GM18511 (cell line): ENCODE data around the gene DLL4.

Experiments used
- ATAC-seq: cut with Tn5 transposase; IDR thresholded peaks from one replicate; pipeline ENCODE4 v1.9.1; 2021; ENCODE audit warnings: mild to moderate bottlenecking, moderate library complexity; ENCODE audit not compliant: unreplicated experiment

Gene DLL4

DNA sequence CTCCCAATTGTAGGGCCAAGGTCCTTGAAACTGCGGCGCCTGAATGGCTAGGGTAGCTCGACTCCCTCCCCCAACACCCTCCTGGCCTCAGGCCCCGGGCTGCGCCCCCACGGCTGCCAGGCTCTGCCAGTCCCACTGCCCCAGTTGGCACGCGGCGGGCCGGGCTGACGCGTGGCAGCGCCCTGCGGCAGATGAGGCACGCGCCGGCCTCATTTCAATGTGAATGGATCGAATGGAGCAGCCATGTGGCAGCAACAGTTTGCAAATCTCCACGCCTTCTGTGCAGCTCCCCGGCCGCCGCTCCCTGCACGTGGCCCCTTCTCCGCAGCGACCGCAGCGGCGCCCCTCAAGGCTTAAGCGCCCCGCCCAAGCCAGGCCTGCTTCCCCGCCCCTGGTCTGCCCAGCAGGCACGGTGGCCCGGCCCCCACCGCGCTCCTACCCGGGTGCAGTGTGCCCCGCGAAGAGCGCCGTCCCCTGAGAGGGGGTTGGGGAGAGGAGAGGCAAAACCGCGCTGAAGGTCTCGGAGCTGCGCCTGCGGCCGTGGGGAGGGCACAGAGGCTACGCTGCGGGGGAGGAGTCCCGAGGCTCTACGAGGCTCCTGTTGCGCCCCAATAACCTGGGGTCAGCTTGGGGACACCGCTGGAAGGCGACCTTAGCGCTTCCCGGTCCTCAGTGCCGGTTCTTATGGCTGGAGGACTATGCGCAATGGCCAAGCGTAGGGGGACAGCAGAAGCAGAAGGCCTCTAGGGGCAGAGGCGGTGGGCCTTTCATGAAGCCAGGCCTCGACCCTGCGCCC lies 3.1 kb upstream of the DLL4 start:
- no peak for ATAC-seq

DNA sequence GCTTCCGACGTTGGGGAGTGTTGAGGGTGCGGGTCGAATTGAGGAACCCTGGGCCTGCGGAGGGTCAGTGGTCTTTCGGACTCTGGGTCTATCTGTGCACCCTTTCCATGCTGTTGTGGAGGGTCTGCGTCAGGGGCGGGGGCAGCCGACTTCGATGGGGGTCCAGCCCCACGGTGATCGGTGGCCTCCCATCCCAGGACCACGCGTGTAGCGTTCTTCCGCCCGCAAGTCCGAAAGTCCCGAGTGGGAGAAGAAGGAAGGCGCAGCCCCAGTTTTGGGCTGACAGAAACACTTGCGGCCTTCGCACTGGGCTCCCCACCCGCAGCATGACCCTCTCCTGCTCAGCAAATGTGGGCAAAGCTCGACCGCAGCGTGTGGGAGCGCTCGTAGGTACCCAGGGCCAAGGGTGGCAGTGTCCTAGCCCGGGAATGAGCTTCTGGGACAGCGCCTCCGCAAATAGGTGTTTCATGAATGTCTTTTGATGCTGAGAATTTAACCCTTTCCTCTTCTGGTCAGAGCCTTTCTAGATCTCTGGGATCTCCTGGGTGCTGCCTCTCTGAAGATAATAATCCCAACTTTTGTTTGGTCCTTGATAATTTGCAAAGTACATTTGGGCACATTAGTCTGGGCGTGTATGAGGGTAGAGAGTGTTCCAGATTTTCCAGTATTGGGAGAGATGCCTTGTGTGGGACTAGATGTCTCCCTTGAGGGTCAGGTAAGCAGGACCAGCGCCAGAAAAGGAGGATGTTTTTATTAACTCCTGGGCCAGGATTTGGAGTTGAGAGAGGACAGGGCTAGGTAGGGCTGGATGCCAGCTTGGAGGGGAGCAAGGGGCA lies 2.3 kb upstream of the DLL4 start:
- no peak for ATAC-seq

DNA sequence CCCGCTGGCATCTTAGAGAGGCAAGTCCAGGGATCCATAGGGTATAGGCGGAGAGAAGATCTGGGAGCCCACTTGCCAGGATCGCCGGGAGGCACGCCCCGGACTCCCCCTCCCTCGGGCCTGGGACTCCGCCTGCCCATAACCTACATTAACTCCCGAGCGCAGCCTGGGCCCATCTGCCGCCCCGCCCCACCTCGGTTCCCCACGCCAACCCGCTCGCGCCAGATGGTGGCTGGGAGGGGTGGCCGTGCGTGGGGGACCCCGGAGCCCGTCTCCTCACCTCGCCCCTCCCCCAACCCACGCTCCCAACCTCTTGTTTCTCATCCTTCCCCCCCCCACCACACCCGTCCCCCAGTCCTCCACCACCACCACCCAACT lies 1.7 kb upstream of the DLL4 start:
- ATAC-seq = no peak

DNA sequence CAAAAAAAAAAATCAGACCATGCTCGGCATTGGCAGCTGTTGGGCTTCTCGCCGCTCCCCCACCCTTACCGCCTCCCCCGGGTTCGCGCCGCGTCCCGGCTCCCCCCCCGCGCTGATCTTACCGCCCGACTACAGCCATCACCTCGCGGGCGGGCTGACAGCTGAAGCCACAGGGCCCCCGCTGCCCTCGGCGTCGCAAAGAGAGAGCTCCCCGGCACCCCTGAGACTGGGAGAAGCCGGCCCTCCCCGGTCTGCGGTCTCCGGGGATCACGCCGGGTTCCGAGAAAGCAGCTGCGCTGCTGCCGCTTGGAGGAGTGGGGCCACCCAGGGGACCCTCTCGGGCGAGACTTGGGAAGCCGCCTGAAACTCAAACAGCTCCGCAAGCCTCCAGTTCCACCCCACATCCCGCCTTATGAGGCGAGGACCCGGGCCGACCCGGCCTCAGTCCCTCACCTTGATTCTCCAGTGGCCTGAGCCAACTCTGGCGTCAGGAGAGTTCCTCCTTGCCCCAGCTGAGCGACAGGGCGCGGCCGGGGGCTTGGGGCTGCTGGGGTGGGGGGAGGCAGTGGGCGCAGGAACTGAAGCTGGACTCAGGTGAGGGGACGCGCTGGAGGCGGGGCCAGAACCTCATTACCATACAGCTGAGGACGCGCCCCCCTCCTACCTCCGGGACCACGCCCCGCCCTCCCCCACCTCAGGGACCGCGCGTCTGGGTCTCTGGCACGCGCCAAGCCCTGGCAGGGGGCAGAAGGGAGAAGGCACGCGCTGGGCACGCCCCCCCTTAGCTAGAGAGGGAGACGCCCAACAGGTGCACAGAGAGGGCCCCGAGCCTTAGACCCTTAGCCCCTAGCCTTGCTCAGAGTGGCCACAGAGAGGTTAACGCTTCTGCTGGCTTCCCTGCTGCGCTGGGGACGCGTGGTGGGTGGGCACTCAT lies 1.0 kb upstream of the DLL4 start:
- no peak for ATAC-seq

DNA sequence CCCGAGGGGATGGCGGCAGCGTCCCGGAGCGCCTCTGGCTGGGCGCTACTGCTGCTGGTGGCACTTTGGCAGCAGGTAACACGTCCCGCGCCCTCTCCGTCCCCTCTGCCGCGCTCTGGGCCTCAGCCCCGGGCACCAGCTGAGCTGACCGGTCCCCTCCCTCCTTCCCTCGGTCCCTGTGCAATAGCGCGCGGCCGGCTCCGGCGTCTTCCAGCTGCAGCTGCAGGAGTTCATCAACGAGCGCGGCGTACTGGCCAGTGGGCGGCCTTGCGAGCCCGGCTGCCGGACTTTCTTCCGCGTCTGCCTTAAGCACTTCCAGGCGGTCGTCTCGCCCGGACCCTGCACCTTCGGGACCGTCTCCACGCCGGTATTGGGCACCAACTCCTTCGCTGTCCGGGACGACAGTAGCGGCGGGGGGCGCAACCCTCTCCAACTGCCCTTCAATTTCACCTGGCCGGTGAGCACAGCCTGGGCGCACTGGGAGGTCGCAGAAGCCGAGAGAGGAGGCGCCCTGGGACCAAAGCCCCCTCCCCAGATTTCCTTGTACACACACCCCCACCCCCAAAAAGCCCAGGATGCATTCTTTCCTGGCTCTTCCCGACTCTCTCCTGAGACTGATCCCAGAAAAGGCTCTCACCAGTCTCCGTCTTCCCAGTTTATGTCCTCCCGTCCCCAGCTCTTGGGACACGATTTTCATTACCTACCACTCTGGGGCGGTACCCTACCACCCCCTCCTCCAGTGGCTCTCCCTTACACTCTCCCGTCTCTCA lies 705 bp downstream of the DLL4 start:
- ATAC-seq = no peak

DNA sequence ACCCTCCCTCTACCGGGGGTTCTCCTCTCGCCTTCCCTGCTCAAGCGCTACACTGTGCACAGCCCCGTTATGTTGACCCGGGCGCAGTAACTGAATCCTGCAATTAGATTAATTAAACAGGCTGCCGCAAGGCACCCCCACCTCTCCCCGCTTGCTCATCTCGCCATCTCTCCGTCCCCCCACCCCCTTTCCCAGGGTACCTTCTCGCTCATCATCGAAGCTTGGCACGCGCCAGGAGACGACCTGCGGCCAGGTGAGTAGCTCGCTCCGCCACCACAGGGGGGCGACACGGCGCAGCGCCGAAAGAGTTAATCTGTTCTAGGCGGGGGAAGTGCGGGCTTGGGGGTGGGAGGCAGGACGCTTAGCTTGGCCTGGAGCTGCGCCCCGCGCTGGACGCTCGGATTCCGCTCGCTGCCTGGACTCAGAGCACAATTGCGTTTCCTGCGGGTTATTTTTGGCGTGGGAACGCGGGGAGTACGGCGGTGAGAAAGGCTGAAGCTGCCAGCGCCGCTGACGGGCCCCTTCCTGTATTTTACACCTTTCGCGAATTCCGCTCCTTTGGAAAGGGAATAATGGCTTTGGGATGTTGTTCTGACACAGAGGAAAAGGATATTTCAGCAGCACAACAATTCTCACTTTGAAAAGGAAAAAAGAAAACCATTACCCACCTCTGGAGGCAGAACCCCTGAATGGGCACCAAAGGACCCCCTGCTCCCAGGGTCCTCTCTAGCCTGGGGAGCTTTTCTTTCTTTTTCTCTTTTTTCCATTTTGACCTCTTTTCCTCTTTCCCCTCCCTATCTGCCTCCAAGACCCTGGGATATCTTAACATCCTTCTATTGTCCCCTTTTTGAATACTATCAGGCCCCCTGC lies 1.5 kb downstream of the DLL4 start:
- ATAC-seq = no peak

DNA sequence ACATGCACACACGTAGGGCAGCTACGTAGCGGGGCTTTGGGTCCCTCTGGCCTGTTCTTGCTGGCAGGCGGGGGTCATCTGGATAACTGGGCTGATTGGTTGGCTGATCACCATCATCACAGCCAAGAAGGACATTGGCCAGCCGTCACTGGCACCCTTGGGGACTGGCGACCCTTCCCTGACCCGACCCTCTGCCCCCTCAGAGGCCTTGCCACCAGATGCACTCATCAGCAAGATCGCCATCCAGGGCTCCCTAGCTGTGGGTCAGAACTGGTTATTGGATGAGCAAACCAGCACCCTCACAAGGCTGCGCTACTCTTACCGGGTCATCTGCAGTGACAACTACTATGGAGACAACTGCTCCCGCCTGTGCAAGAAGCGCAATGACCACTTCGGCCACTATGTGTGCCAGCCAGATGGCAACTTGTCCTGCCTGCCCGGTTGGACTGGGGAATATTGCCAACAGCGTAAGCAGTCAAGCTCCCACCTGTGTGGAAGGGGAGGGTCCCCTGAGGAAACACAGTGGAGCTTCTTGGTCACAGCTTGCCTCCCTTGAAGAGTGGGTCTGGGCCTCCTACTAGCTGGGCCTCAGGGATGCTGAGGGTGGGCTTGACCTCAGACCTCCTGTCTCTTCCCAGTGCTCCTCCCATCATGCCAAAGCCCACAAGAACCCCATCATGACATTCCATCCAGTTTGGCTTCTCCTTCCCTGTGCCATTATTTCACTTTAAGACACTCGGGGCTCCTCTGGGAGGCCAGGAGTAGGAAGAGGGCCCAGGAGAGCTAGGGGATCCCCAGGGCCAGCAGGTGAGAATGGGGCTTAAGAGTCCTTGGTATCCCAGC lies 2.4 kb downstream of the DLL4 start:
- ATAC-seq = no peak

DNA sequence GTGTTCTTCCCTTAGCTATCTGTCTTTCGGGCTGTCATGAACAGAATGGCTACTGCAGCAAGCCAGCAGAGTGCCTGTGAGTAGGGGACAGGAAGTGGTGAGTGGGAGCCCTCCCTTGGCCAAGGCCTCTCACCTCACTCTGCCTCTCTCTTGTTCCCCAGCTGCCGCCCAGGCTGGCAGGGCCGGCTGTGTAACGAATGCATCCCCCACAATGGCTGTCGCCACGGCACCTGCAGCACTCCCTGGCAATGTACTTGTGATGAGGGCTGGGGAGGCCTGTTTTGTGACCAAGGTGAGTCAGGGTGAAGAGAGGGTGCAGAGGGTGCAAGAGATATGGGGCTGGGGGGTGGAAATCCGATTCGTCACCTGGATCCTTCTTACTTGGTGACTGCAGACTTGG lies 3.0 kb downstream of the DLL4 start:
- ATAC-seq = no peak

DNA sequence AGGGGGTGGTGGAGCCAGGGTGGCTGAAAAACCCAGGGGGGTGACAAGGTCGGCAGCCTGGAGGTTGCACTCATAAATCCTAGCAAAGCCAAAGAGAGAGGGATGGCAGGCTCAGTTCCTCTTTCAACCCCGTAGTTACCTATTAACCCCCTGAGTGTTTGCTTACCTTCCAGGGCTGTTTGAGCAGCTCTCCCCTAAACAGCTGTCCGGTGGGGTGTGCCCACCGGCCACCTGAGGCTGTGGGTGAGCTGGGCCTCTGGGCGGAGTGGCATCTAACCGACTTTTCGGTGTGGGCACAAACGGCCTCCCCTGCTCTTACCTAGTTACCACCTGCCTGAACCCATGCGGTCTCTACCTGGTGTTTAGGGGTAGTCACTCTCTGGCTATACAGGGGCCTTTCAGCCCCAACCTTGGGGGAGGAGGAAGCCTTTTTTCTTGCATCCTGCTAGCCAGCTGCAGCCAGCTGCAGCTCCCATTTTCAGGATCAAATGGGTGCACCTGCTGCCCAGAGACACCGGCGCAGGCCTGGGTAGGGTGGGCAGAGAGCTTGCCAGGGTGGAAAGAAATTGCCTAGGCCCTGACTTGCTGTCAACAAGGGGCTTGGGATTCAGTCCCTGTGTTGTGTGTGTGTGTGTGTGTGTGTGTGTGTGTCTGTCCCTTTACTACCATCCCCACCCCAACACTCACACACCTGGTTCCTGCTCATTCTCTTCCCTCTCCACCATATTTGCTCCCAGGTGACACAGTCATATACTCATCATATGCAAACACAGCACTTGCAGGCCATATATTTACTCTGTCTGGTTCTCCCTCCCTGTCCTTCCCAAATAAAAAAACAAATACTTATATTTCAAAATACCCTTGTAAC lies 3.7 kb downstream of the DLL4 start:
- ATAC-seq = no peak

DNA sequence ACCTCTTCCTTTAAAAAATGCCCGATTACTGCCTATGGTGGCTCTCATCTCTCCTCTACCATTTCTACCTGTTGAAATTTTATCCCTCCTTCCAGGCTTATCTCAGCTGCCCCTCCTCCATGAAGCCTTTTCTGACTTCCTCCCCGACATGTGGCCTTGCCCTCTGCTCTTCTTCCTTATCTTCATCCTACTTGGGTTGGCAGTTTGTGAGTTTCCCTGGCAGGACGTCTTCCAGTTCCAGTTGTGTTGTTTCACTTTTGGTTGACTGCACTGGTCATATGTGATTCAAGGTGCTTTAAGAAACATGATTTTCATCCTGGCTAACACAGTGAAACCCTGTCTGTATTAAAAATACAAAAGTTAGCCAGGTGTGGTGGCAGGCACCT lies 4.4 kb downstream of the DLL4 start:
- no peak for ATAC-seq

DNA sequence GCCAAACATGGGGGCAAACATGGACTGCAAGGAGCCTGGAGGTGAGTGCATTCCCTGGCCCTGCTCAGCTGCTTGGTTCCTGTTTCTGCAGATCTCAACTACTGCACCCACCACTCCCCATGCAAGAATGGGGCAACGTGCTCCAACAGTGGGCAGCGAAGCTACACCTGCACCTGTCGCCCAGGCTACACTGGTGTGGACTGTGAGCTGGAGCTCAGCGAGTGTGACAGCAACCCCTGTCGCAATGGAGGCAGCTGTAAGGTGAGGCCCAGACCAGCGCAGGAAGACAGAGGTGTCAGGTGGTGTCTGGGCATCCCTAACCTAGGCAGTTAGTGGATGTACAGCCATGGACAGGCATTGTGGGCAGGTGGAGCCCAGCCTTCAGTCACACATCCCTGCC lies 5.3 kb downstream of the DLL4 start:
- no peak for ATAC-seq

DNA sequence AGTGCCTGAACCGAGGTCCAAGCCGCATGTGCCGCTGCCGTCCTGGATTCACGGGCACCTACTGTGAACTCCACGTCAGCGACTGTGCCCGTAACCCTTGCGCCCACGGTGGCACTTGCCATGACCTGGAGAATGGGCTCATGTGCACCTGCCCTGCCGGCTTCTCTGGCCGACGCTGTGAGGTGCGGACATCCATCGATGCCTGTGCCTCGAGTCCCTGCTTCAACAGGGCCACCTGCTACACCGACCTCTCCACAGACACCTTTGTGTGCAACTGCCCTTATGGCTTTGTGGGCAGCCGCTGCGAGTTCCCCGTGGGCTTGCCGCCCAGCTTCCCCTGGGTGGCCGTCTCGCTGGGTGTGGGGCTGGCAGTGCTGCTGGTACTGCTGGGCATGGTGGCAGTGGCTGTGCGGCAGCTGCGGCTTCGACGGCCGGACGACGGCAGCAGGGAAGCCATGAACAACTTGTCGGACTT lies 7.1 kb downstream of the DLL4 start:
- no peak for ATAC-seq

DNA sequence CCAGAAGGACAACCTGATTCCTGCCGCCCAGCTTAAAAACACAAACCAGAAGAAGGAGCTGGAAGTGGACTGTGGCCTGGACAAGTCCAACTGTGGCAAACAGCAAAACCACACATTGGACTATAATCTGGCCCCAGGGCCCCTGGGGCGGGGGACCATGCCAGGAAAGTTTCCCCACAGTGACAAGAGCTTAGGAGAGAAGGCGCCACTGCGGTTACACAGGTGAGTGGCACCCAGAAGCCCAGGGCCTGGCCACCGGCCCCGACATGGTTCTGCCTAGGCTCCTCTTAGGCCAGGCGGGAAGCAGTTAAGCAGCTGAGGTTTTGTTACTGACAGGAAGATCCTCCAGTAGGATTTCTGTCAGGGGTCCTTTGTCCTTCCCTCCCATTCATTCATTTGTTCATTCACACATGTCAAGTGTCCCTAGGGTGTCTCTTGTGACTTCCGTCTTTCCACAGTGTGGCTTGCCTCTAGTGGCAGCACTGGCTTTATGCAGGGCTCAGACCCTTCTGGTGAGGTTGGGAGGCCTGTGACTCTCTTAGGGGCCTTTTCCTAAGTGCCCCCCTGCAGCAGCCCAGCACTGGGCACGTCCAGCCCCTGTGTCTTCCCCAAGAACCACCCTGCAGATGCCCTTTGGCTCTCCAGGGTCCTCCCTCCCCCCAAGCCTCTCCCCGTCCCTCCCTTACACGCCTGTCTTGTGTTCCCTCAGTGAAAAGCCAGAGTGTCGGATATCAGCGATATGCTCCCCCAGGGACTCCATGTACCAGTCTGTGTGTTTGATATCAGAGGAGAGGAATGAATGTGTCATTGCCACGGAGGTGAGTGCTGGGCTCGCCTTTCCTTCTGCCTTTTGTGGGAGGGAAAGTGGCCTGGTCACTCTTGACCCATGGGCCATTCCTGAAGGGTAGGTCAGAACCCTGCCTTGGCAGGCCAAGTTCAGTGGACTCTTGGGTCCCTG lies 7.8 kb downstream of the DLL4 start:
- ATAC-seq = no peak

DNA sequence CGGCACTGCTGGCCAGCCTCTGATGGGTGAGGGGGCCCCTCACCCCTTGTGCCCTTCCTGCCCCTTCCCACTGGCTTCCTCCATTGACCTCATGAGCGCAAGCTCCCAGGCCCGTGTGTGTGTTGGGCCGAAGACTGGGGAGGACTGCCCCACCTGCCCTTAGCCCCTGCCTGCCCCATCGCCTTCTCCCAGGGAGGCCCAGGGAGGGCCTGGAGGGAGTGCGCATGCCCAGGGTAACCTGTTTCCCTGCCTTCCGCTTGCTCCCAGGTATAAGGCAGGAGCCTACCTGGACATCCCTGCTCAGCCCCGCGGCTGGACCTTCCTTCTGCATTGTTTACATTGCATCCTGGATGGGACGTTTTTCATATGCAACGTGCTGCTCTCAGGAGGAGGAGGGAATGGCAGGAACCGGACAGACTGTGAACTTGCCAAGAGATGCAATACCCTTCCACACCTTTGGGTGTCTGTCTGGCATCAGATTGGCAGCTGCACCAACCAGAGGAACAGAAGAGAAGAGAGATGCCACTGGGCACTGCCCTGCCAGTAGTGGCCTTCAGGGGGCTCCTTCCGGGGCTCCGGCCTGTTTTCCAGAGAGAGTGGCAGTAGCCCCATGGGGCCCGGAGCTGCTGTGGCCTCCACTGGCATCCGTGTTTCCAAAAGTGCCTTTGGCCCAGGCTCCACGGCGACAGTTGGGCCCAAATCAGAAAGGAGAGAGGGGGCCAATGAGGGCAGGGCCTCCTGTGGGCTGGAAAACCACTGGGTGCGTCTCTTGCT lies 8.8 kb downstream of the DLL4 start:
- ATAC-seq = no peak

DNA sequence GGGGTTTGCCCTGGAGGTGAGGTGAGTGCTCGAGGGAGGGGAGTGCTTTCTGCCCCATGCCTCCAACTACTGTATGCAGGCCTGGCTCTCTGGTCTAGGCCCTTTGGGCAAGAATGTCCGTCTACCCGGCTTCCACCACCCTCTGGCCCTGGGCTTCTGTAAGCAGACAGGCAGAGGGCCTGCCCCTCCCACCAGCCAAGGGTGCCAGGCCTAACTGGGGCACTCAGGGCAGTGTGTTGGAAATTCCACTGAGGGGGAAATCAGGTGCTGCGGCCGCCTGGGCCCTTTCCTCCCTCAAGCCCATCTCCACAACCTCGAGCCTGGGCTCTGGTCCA lies 9.4 kb downstream of the DLL4 start:
- ATAC-seq = no peak

DNA sequence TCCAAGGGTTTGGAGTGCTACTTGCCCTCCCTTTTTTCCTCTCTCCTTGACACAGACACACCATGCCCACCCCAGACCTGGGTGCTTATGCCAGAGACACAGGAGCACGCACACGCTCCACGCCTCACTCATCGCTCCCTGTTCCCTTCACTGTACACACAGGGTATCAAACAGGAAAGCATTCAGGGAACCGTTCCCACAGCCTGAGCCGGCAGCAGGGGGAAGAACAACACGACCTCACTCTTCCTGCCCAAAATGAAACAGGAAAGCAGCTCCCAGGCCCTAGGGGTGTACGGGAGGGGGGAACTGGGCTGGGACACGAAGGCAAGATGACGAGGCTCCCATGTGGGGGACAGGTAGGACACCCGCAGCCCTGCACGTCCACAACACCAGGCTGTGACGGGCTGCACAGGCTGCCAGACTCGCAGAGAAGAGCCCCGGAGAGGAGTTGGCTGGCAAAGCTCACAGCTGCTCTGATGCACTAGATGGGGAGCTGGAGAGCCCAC lies 11.2 kb downstream of the DLL4 start:
- ATAC-seq = no peak
